ENCODE results near the gene CDC40.

The CDC40 gene

GRCh38 chr6:110180228-110181008 lies at the start of gene CDC40:
Gene CDC40, plus strand, starts transcription at chr6:110180427. Its CDS starts 18 bp downstream, at chr6:110180445.
- peak; percentile 20 to 21 for DNase-seq (ENCODE audit: low read depth in 2 of 2, low spot score in 1 of 2)

DNA sequence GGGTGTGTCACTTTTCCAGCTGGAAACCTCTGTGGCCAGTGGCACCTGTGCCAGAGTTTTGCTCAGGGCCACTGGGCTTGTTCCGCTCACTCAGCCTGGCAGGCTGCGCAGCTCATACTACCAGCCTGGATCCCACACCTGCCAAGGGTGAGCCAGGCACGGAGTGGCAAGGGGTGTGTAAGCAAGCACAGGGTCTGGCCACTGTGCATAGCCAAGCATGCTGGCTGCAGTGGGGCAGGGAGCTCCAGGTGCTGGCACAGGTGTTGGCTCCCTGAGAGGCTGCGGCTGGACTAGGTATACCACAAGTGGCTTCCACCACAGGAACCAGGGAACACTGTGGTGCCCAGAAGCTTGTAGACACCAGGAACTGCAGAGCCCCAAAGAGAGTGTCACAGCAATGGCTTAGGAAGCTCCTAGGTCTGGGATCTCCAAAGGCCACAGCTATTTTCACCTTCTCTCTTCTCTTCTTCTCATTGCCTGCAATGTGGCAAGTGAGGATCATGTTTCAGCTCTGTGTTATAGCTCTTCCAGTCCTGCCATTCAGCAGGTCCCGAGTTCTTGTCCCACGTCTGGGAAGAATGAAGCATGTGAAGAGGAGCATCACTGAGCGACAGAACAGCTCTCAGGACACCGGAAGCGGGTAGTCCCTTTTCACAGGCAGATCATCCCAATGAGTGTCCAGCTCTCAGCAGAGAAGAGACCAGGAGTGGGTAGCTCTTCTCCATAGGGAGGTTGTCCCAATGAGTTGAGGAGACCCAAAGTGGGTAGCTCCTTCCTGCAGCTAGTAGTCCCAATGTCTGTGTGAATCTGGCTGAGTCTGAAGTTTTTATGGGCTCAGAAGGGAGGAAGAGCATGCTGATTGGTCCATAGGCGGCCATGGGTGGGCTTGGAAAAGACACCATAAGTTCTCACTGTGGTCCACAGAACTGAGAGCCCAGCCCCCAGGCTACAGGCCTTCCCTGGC lies 42.0 kb upstream of the CDC40 start:
- no peak for DNase-seq (ENCODE audit: low read depth in 2 of 2, low spot score in 1 of 2)

DNA sequence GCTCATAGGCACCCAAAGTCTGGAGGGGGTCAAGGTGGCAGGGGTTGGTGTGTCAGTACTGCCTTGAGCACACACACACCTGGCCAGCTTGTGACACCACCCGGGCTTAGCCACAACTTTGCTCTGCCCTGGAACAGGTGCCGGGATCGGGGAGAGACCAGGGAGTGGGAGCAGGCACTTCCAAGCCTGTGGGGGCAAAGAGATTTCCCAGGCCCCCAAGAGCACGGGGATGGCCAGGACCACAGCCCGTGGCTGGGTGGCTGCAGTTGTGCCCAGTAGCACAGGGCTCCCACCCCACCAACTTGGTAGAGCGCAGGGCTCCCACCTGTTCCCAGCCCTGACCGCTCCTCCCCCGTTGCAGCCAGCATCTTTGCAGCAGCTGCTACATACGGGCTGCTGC lies 41.2 kb upstream of the CDC40 start:
- no peak for DNase-seq (ENCODE audit: low read depth in 2 of 2, low spot score in 1 of 2)

GRCh38 chr6:110140650-110141049 lies 39.6 kb upstream of the CDC40 start:
- DNase-seq (ENCODE audit: low read depth in 2 of 2, low spot score in 1 of 2), result no peak

DNA sequence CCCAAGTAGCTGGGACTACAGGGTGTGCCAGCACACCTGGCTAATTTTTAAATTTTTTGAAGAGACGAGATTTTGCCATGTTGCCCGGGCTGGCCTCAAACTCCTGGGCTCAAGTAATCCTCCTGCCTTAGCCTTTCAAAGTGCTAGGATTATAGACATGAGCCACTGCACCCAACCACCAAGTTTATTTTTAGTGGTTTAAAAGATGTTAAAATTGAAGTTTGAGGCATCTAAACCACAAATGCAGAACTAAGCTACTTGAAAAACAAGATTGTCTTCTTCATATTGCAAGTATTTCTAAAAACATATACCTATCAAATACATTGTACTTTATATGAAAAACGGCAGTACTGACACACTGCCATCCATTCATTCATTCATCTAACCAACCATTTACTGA lies 32.4 kb upstream of the CDC40 start:
- no peak for DNase-seq (ENCODE audit: low read depth in 2 of 2, low spot score in 1 of 2)

- DNase-seq (ENCODE audit: low read depth in 2 of 2, low spot score in 1 of 2), result no peak
These were observed 21.7 kb upstream of the CDC40 start for GRCh38 chr6:110158479-110158878.

- no peak for DNase-seq (ENCODE audit: low read depth in 2 of 2, low spot score in 1 of 2)
These were observed 10.1 kb upstream of the CDC40 start for GRCh38 chr6:110170081-110170480.

DNA sequence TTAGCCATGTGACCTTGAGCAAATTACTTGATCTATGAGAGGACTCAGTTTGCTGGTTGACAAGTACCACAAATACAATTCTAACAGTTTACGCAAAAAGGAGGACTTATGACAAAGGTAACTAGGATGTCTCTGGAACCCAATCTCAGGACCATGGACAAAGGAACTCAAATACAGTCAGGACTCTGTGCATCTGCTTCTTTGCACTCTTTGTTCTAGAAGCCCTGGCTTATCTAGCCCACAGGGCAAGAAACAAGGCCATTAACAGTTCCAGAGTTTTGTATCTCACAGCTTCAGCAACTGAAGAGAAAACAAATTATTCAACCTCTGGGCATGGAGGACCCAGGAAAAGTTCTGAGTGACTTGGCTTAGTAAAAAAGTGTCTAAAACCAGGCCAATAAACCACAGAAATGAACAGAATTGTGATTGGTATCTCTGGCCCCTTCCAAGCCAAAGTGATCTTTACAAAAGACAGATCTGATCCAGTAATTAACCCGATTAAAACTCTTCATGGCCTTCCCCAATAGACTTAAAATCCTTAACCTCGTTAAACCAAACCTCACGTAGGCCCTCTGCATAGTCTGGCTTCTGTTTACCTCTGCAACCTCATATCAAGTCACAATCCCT lies 6.6 kb upstream of the CDC40 start:
- no peak for DNase-seq (ENCODE audit: low read depth in 2 of 2, low spot score in 1 of 2)

DNA sequence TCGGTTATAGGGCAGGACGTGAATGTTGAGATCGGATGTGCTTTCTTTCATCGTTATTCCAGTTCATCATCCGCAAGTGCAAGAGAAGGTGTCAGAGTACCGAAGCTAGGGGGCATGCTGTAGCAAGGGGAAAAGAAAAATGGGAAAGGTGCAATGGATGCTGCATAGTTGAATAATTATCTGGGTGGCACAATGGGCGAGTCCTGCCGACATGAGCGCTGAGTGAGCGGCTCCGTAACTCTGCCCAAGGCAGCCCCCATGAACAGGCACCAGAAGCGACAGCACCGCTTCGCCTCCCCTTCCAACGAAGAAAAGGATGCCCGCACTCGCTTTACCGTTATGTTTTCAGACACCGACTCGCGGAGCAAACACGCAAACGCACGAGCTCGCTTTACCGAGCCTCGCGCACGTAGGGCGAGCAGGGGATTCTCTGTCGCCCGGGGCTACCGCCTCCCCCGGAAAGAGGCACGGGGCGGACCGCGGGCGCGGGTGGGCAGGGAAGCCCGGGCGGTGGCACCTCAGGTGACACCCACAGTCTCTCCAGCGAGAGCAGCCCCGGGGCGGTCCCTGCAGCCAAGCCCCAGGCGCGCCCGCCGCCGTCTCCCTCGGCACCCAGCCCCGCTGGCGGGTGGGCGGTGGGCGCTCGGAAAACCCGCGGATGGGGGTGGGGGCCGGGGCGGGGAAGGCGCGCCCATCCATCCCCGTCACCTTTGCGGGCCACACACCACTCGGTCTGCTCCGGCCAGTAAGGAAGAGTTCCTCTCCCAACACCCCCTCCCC lies 1.4 kb upstream of the CDC40 start:
- peak; percentile 15 to 53 for DNase-seq (ENCODE audit: low read depth in 2 of 2, low spot score in 1 of 2)

- DNase-seq (ENCODE audit: low read depth in 2 of 2, low spot score in 1 of 2), result peak; percentile 71 to 80
These were observed 610 bp upstream of the CDC40 start, which contains the start of gene WASF1 for GRCh38 chr6:110179406-110180227. Gene WASF1, minus strand, starts transcription at chr6:110179670. Its CDS starts 52,069 bp downstream, at chr6:110127601.

DNA sequence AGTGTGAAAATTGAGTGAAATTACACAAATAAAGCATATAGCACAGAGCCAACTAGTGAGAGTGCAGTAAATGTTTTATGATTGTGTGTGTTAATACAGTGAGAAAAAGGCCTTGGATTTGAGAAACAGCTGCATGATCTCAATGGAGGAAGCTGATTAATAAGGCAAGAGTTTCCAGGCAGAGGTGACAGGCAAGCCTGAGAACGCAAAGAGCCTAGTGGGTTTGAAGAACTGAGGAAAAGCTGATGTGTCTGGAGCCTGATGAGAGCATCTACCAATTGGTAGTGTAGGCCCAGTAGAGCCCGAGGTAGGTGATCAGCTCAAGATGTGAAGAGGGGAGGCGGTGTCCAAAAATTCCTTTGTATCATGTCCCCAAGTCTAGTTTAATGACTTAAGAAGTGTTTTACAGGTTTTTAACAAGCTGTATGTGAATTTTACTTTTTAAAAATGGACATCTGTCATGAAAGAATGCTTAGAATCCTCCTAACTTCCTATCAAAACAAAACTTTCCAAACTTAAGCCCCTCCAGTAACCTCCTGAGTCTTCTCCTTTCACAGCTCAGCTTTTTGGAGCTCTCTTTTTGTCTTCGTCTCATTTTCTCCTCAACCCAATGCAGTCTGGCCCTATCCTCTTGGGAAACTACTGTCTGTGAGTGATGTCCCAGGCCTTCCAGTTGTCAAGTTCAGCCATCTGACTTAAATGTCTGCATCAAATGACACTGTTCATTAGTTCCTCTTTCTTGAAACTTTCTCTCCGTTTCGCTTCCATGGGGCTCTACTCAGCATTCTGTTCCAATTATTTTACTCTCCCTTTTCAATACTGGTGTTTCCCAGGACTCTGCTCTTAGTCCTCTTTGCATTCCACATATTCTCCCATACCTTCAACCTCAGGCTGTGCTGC lies 1.2 kb downstream of the CDC40 start:
- DNase-seq (ENCODE audit: low read depth in 2 of 2, low spot score in 1 of 2), result no peak

DNA sequence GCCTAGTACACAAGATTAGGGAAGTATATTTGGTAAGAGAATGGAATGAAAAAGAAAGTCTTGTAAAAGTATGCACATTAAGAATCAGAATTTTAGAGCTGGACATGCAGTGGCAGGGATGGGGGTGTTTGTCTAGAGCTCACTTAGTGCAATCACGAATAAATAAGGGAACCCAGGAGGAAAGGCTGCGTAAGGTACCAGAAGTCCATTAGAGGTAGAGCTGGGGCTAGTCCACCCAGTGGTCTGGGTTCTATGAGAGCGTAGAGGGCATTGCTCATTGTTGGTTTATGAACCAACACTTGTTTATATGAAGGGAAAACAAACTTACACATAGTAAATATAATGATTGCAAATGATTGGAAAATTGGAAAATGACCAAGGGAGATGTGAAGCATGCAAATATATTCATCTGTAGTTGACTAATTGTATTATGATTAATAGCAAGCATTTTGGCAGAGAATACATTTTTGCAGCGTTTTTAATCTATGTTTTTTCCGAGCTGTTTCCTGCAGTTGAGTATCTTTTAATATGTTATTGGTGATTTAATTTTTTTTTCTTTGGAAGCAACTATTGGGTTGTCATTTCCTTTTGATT lies 3.2 kb downstream of the CDC40 start:
- DNase-seq (ENCODE audit: low read depth in 2 of 2, low spot score in 1 of 2), result no peak

- no peak for DNase-seq (ENCODE audit: low read depth in 2 of 2, low spot score in 1 of 2)
These were observed 5.7 kb downstream of the CDC40 start for GRCh38 chr6:110185879-110186278.

- DNase-seq (ENCODE audit: low read depth in 2 of 2, low spot score in 1 of 2), result no peak
These were observed 8.6 kb downstream of the CDC40 start for GRCh38 chr6:110188791-110189190.

GRCh38 chr6:110190726-110191125 lies 10.5 kb downstream of the CDC40 start:
- DNase-seq (ENCODE audit: low read depth in 2 of 2, low spot score in 1 of 2), result no peak

DNA sequence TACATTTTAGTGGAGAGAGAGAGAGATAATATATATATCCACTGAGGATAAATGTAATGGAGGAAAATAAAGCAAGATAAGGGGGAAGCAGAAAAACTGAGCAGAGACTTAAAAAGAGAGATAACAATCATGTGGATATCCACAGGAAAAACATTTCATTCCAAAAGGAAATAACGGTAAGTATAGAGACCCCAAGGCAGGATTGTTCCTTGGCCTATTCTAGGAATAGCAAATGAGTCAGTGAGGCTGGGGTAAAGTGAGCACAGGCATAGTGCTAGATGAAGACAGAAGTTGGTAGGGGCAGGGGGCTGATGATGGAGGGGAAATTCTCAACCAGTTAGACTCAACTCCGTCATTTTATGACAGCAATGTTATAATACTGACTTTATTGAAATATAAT lies 11.2 kb downstream of the CDC40 start:
- no peak for DNase-seq (ENCODE audit: low read depth in 2 of 2, low spot score in 1 of 2)

- no peak for DNase-seq (ENCODE audit: low read depth in 2 of 2, low spot score in 1 of 2)
These were observed 15.4 kb downstream of the CDC40 start for GRCh38 chr6:110195639-110196038.

GRCh38 chr6:110196874-110197273 lies 16.6 kb downstream of the CDC40 start:
- no peak for DNase-seq (ENCODE audit: low read depth in 2 of 2, low spot score in 1 of 2)
